ENCODE results near the gene ZWINT. TPM values are rescaled to one million over a fixed set of nuclear protein-coding genes. Genes with fewer than 3 reads are reported as not detected.

ZWINT gene
- total RNA-seq, 1 donor from 2014 or later, result not detected

- no peaks in the 10 kb centered on the region for H3K36me3 ChIP-seq
These were observed 44.5 kb downstream of the ZWINT start for GRCh38 chr10:56316603-56317002.

More at GRCh38 chr10:56316603-56317002, 44.5 kb downstream of the ZWINT start:
- no peak for DNase-seq (ENCODE audit: low spot score in 2 of 2)
- intact Hi-C loops (cut with DNase I), result no loop called here
- Histone ChIP-seq H3K9me3 (no peaks in the 10 kb centered on the region), H3K4me1 (no peaks in the 10 kb centered on the region), H3K27me3 (no peaks in the 10 kb centered on the region), H3K4me3 (no peak overlapping the region), H3K27ac (no peak overlapping the region)
- no peak for TF ChIP-seq CTCF (IDR thresholded peaks at IDR 0.05)

Data from ascending aorta (tissue), 2 donors.